ENCODE results near the gene IPO8.

DNA sequence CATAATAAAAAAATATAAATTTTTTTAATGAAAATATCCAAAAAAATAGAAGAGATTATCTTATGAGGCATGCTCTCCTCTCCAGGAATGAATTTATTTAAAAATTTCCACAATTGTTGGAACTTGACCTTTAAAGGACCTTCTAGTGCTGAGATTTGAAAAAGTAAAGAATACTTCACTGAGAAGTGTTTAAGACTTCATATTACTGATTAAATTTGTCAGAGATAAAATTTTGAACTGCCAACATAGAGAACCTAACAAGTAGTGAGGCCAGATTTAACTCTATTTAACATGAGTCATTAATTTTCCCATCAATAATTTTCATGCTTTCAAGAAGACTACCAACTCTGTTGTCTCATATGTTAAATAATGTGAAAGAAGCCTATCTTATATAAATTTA lies 44.6 kb upstream of the IPO8 start:
- TF ChIP-seq, protein P1, sequence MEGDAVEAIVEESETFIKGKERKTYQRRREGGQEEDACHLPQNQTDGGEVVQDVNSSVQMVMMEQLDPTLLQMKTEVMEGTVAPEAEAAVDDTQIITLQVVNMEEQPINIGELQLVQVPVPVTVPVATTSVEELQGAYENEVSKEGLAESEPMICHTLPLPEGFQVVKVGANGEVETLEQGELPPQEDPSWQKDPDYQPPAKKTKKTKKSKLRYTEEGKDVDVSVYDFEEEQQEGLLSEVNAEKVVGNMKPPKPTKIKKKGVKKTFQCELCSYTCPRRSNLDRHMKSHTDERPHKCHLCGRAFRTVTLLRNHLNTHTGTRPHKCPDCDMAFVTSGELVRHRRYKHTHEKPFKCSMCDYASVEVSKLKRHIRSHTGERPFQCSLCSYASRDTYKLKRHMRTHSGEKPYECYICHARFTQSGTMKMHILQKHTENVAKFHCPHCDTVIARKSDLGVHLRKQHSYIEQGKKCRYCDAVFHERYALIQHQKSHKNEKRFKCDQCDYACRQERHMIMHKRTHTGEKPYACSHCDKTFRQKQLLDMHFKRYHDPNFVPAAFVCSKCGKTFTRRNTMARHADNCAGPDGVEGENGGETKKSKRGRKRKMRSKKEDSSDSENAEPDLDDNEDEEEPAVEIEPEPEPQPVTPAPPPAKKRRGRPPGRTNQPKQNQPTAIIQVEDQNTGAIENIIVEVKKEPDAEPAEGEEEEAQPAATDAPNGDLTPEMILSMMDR (conservative IDR thresholded peaks at IDR 0.05; ENCODE audit: low read length) = no peak
- no peak for TF ChIP-seq EZH2phosphoT487 (IDR thresholded peaks at IDR 0.05; ENCODE audit: borderline replicate concordance)
